ENCODE results near the gene SPATC1L.

Gene SPATC1L

GRCh38 chr21:46119637-46120271 is 64.5 kb downstream of the SPATC1L start:
- no peaks in the 10 kb centered on the region for H3K4me1 ChIP-seq (ENCODE audit: control insufficient read depth, insufficient read depth, low read length)
- ChIA-PET CTCF (no interaction called here), POLR2A (no interaction called here)
- no peak for TF ChIP-seq KLF17 (tag by site-specific recombination; IDR thresholded peaks at IDR 0.05)
- no peak for TF ChIP-seq ATF2 (tag by site-specific recombination; IDR thresholded peaks at IDR 0.05; ENCODE audit: low read depth)
- TF ChIP-seq SP7 (tag by site-specific recombination; IDR thresholded peaks at IDR 0.05), result no peak
- no peak for TF ChIP-seq YY2 (tag by site-specific recombination; IDR thresholded peaks at IDR 0.05)
- TF ChIP-seq GLIS1 (tag by site-specific recombination; IDR thresholded peaks at IDR 0.05), result no peak
- TF ChIP-seq ZNF555 (tag by site-specific recombination; conservative IDR thresholded peaks at IDR 0.05), result no peak
- TF ChIP-seq, protein P1, sequence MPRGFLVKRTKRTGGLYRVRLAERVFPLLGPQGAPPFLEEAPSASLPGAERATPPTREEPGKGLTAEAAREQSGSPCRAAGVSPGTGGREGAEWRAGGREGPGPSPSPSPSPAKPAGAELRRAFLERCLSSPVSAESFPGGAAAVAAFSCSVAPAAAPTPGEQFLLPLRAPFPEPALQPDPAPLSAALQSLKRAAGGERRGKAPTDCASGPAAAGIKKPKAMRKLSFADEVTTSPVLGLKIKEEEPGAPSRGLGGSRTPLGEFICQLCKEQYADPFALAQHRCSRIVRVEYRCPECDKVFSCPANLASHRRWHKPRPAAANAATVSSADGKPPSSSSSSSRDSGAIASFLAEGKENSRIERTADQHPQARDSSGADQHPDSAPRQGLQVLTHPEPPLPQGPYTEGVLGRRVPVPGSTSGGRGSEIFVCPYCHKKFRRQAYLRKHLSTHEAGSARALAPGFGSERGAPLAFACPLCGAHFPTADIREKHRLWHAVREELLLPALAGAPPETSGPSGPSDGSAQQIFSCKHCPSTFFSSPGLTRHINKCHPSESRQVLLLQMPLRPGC (tag by site-specific recombination; IDR thresholded peaks at IDR 0.05), result no peak
- TF ChIP-seq ZNF175 (tag by site-specific recombination; IDR thresholded peaks at IDR 0.05), result no peak
- no peak for TF ChIP-seq CTCF (tag by site-specific recombination; IDR thresholded peaks at IDR 0.05)
- TF ChIP-seq ZNF280C (tag by site-specific recombination; IDR thresholded peaks at IDR 0.05), result no peak
- no peak for TF ChIP-seq ZNF660 (tag by site-specific recombination; IDR thresholded peaks at IDR 0.05)
- TF ChIP-seq, protein P2, sequence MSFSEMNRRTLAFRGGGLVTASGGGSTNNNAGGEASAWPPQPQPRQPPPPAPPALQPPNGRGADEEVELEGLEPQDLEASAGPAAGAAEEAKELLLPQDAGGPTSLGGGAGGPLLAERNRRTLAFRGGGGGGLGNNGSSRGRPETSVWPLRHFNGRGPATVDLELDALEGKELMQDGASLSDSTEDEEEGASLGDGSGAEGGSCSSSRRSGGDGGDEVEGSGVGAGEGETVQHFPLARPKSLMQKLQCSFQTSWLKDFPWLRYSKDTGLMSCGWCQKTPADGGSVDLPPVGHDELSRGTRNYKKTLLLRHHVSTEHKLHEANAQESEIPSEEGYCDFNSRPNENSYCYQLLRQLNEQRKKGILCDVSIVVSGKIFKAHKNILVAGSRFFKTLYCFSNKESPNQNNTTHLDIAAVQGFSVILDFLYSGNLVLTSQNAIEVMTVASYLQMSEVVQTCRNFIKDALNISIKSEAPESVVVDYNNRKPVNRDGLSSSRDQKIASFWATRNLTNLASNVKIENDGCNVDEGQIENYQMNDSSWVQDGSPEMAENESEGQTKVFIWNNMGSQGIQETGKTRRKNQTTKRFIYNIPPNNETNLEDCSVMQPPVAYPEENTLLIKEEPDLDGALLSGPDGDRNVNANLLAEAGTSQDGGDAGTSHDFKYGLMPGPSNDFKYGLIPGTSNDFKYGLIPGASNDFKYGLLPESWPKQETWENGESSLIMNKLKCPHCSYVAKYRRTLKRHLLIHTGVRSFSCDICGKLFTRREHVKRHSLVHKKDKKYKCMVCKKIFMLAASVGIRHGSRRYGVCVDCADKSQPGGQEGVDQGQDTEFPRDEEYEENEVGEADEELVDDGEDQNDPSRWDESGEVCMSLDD (tag by site-specific recombination; IDR thresholded peaks at IDR 0.05), result no peak
- no peak for TF ChIP-seq PATZ1 (tag by site-specific recombination; IDR thresholded peaks at IDR 0.05)
- no peak for TF ChIP-seq ZEB2 (tag by site-specific recombination; IDR thresholded peaks at IDR 0.05)
- no peak for TF ChIP-seq KLF7 (tag by site-specific recombination; IDR thresholded peaks at IDR 0.05; ENCODE audit: borderline replicate concordance)
- peaks cover 0 to 80% of the 10 kb centered on the region in 2 experiments; a peak in 1 of 3 replicates for H3K36me3 ChIP-seq (ENCODE audit: control insufficient read depth in 2 of 2, insufficient read depth in 1 of 2, low read length in 2 of 2)
- H3K9me3 ChIP-seq (ENCODE audit: control insufficient read depth, insufficient read depth, low read depth, low read length), result no peaks in the 10 kb centered on the region
- no peak overlapping the region for H3K4me3 ChIP-seq (ENCODE audit: low read depth, low read length)
- H3K27ac ChIP-seq (ENCODE audit: extremely low read depth, low read depth, low read length), result no peak overlapping the region

Measured in HEK293 (cell line).